Muscle layer of duodenum (tissue), 2 donors: ENCODE results near the gene ZC3HAV1.
"Not testable (repeated sequence)": the region's sequence is repeated elsewhere in the genome, so short reads cannot be mapped to it uniquely, and the experiment has no call there.

Experiments
- H3K27ac ChIP-seq: one replicate; pipeline ENCODE4 v1.7.0; 2013; ENCODE audit warnings: mild to moderate bottlenecking, low read length
- H3K27me3 ChIP-seq: one replicate; pipeline ENCODE4 v1.7.0; 2013; ENCODE audit warnings: low read depth, mild to moderate bottlenecking, control low read depth, low read length
- H3K36me3 ChIP-seq, 2 donors: one replicate each; pipeline ENCODE4 v1.7.0; 2013; ENCODE audit warnings: low read length in 2 of 2, control low read depth in 1 of 2, mild to moderate bottlenecking in 1 of 2; ENCODE audit not compliant: insufficient read depth in 2 of 2, control insufficient read depth in 1 of 2
- H3K4me1 ChIP-seq, 2 donors: one replicate each; pipeline ENCODE4 v1.7.0; 2013; ENCODE audit warnings: low read length in 2 of 2, mild to moderate bottlenecking in 2 of 2, control low read depth in 1 of 2, moderate library complexity in 1 of 2; ENCODE audit not compliant: insufficient read depth in 2 of 2, control insufficient read depth in 1 of 2
- H3K4me3 ChIP-seq, 2 donors: one replicate each; pipeline ENCODE4 v1.7.0; 2013; ENCODE audit warnings: low read length in 2 of 2, low read depth in 1 of 2, mild to moderate bottlenecking in 1 of 2
- H3K9me3 ChIP-seq, 2 donors: one replicate each; pipeline ENCODE4 v1.7.0; 2013; ENCODE audit warnings: low read length in 2 of 2, control low read depth in 1 of 2, mild to moderate bottlenecking in 1 of 2; ENCODE audit not compliant: control insufficient read depth in 1 of 2
- donor health status: healthy.

ZC3HAV1 gene

DNA sequence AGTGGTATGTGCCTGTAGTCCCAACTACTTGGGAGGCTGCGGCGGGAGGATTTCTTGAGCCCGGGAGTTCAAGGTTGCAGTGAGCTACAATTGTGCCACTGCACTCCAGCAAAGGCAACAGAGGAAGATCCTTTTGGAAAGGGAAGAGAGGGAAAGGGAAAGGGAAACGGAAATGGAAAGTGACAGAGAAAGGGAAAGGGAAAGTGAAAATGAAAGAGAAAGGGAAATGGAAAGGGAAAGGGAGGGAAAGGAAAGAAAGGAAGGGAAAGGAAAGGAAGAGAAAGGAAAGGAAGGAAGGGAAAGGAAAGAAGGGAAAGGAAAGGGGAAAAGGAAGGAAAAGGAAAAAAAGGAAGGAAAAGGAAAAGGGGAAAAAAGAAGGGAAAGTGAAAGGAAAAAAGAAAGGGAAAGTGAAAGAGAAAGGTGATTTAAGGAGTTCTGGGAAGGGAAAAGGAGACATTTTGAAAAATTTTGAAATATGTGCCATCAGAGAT, 2.3 kb upstream of the ZC3HAV1 start:
- no peaks in the 10 kb centered on the region for H3K36me3 ChIP-seq
- no peaks in the 10 kb centered on the region for H3K27me3 ChIP-seq
- no peaks in the 10 kb centered on the region for H3K9me3 ChIP-seq
- H3K4me3 ChIP-seq: no peak overlapping the region
- peaks cover 0 to under 1% of the 10 kb centered on the region in 2 donors for H3K4me1 ChIP-seq
- no peak overlapping the region for H3K27ac ChIP-seq

DNA sequence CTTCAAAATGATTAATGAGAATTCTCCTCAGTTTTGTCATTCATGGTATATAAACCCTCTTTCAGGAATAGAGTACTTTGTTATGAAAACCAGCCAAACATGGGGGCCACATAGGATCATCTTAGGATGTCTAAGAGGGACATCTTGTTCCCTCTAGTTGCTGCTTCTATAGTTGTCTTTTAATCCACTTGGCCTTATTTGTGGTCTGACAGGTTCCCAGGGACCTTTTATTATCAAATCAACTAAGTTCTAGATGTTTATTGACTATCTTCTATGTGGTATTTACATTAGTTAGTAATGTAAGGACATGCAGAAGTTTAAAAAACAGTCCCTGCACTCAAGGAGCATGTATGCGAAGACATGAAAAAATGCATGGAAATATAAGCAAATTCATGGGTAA, 1.6 kb upstream of the ZC3HAV1 start:
- no peaks in the 10 kb centered on the region for H3K27me3 ChIP-seq
- no peak overlapping the region for H3K4me3 ChIP-seq
- peaks cover 0 to 4% of the 10 kb centered on the region in 2 donors for H3K4me1 ChIP-seq
- H3K9me3 ChIP-seq: no peaks in the 10 kb centered on the region
- no peak overlapping the region for H3K27ac ChIP-seq
- H3K36me3 ChIP-seq: no peaks in the 10 kb centered on the region

DNA sequence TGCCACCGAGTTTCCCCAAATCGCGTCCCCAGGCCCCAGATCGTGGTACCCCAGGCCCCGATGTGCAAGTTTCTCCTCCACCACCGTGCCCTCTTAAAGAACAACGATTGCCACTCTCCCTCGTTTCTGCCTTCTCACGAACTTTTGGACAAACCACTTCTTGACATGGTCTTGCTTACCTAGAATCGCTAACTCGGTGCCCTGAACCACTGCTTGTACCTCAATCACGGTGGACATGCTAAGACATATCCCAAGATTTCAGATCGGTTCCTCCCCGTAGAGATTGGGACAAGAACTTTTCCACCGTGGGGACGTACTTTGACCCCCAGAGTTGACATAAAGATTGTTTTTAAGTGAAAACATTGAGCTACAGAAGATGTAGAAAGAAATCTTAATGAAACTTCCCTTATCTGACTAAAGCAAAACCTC, 477 bp upstream of the ZC3HAV1 start:
- peak overlapping the region; percentile 99 for H3K27ac ChIP-seq
- H3K4me3 ChIP-seq: peak overlapping the region; percentile 94 to 100
- H3K4me1 ChIP-seq: peaks cover 0 to 4% of the 10 kb centered on the region in 2 donors
- H3K36me3 ChIP-seq: no peaks in the 10 kb centered on the region
- H3K27me3 ChIP-seq: no peaks in the 10 kb centered on the region
- no peaks in the 10 kb centered on the region for H3K9me3 ChIP-seq

DNA sequence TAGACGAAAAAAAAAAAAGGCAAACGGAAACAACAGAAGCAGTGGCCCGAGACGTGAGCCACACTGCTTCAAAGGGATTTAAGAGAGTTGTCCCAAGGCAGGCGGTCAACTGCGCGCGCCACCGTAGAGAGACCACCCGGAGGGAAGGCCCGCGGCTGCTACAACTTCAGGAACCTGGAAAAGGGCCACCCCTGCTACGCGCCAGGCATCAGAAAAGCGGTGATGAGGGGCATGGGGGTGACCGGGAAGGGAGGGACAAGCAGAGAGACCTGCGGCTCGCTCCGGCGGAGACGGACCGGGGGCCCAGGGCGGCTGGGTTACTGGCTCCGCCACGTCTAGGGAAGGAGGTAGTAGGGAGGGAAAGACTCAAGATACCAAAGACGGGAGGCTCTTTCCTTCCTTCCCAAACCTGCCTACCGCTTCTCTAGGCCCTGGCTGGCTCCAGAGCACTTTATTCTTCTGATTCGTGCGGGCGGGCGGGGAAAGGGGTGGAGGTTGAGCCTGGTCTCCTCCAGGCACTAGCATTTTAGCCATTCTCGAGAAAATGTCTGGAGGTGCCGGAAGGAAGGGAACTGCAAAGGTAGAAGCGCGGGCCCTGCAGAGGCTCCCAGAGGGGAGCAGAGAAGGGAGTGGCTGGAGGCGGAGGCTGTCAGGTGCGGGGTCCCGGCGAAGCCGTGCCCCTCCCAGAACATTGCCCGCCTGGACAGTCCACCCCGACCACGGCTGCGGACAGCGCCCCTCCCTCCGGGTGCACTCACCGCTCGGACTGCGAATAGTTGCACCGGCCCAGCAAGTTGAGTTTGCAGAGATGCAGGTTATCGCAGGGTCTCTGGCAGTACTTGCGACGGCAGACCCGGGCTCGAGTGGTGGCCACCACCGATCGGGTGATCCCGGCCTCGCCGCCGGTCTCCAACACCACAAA, 993 bp downstream of the ZC3HAV1 start:
- no peaks in the 10 kb centered on the region for H3K36me3 ChIP-seq
- H3K4me3 ChIP-seq: peak overlapping the region; percentile 94 to 100
- H3K27ac ChIP-seq: peak overlapping the region; percentile 99
- no peaks in the 10 kb centered on the region for H3K9me3 ChIP-seq
- H3K4me1 ChIP-seq: peaks cover 0 to 4% of the 10 kb centered on the region in 2 donors
- no peaks in the 10 kb centered on the region for H3K27me3 ChIP-seq

DNA sequence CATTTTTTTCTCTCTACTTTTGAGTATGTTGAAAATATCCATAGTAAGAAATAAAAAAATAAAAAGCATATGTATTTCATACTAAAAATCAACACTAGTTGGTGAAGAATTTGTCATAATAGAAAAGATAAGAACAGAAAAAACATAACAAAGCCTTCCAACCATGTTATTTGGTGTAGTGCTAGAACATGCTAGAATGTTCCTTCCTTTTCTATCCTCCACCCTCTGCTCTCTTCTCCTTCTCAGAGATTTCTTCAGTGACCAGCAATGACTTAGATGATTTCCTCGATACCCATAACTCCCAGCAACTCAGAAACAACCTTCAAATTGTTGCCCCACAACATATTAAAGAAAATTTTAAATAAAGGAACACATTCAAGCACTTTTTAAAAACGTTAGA, 2.6 kb downstream of the ZC3HAV1 start:
- no peaks in the 10 kb centered on the region for H3K27me3 ChIP-seq
- H3K36me3 ChIP-seq: no peaks in the 10 kb centered on the region
- peak overlapping the region; percentile 39 for H3K27ac ChIP-seq
- peak overlapping the region; percentile 94 to 100 for H3K4me3 ChIP-seq
- peaks cover 0 to 4% of the 10 kb centered on the region in 2 donors for H3K4me1 ChIP-seq
- no peaks in the 10 kb centered on the region for H3K9me3 ChIP-seq

DNA sequence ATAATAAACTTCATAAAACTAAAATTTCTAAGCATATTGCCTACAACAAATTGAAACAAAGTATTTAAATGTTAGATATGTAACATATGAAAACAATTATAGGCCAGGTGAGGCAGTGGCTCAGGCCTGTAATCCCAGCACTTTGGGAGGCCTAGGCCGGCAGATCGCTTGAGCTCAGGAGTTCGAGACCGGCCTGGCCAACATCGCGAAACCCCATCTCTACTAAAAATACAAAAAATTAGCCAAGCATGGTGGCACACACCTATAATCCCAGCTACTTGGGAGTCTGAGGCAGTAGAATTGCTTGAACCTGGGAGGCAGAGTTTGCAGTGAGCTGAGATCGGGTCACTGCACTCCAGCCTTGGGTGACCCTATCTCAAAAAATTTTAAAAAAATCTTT, 3.3 kb downstream of the ZC3HAV1 start:
- H3K9me3 ChIP-seq, H3K4me1 ChIP-seq, H3K27ac ChIP-seq, H3K27me3 ChIP-seq, H3K4me3 ChIP-seq, H3K36me3 ChIP-seq: not testable (repeated sequence)

DNA sequence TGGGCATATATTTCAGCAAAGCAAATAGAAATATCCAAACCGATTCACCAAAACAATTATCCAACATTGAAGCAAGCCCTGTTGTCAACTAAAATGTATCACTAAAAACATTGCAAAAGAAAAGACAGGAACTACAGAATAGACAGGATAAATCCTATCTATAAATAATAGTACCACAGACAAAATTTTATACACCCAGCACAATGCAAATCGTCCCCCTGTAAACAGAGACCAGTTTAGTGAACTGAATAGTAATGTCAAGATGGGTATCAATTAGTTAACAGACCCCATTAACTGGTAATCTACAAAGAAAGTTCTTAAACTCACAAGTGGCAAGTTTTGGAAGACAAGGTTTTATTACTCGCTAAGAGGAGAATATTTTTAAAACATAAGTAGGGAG, 4.0 kb downstream of the ZC3HAV1 start:
- Histone ChIP-seq H3K36me3 (no peaks in the 10 kb centered on the region), H3K27me3 (no peaks in the 10 kb centered on the region), H3K9me3 (no peaks in the 10 kb centered on the region), H3K4me3 (no peak overlapping the region), H3K4me1 (peaks cover 0 to 4% of the 10 kb centered on the region in 2 donors), H3K27ac (peak overlapping the region; percentile 26)

DNA sequence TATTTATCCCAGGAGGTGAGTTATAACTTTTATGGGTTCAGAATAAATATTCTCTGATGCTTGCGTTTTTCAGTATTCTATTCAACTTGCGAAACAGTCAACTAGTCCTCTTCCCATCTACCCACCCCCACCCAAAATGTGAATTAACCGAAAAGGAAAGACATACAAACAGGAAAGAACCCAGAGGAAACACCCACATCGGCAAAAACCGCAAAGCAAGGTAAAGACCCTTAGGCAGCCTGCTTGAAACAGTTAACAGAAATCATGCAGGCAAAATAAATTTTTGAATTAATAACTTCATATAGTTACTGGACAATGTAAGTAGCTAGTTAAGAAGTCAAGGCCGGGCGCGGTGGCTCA, 5.4 kb downstream of the ZC3HAV1 start:
- H3K36me3 ChIP-seq: no peaks in the 10 kb centered on the region
- no peaks in the 10 kb centered on the region for H3K27me3 ChIP-seq
- no peaks in the 10 kb centered on the region for H3K9me3 ChIP-seq
- peaks cover 0 to 8% of the 10 kb centered on the region in 2 donors for H3K4me1 ChIP-seq
- H3K4me3 ChIP-seq: peak overlapping the region in 1 of 2 donors; percentile 14
- no peak overlapping the region for H3K27ac ChIP-seq

DNA sequence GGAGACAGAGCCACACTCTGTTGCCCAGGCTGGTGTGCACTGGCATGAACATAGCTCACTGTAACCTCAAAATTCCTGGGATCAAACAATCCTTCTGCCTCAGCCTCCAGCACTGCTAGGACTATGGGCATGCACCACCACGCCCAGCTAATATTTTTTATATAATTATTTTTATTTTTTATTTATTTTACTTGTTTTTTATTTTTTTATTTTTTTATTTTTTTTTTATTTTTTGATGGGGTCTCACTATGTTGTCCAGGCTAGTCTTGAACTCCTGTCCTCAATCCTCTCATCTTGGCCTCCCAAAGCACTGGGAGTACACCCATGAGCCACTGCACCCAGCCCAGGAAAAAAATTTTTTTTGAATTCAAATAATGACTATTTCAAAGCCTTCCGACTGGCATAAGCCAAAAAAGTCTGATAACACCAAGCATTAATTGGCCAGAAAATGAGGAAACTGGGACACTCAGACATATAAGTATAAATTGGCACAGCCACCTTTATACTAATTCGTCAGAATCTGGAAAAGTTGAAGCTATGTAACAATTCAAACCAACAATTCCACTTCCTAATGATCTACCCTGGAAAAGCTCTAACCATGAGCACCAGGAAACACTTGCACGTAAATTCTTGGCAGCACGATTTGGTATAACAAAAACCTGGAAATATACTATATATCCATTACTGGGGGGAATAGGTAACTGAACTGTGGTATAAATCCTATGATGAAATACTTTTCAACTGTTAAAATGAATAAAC, 6.3 kb downstream of the ZC3HAV1 start:
- no peaks in the 10 kb centered on the region for H3K27me3 ChIP-seq
- H3K4me1 ChIP-seq: peaks cover 0 to 14% of the 10 kb centered on the region in 2 donors
- no peaks in the 10 kb centered on the region for H3K36me3 ChIP-seq
- H3K27ac ChIP-seq: no peak overlapping the region
- H3K4me3 ChIP-seq: no peak overlapping the region
- H3K9me3 ChIP-seq: no peaks in the 10 kb centered on the region

DNA sequence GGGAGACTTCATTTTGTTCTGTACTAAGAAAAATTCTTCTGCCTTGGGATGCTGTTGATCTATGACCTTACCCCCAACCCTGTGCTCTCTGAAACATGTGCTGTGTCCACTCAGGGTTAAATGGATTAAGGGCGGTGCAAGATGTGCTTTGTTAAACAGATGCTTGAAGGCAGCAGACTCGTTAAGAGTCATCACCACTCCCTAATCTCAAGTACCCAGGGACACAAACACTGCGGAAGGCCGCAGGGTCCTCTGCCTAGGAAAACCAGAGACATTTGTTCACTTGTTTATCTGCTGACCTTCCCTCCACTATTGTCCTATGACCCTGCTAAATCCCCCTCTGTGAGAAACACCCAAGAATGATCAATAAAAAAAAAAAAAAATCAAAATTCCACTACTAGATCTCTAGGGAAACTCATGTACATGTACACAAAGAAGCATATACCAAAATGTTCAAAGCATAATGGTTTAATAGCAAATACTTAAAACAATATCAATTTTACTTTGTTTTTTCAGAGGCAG, 7.8 kb downstream of the ZC3HAV1 start:
- H3K27ac ChIP-seq, H3K4me3 ChIP-seq, H3K36me3 ChIP-seq, H3K9me3 ChIP-seq, H3K27me3 ChIP-seq: not testable (repeated sequence)
- H3K4me1 ChIP-seq: peaks cover 0 to 11% of the 10 kb centered on the region in 2 donors
